Motor neuron (in vitro differentiated cells): ENCODE data around the gene CLDN19. TPM values are rescaled to one million over a fixed set of nuclear protein-coding genes. Genes with fewer than 3 reads are reported as not detected.

ENCODE experiments used
- ATAC-seq, 8 experiments: fragments of 200-7000 bp; cut with Tn5 transposase; replicated peaks in 6 of 8; 2 replicates each; pipeline ENCODE4 v1.8.0; 2021; ENCODE audit warnings: mild to moderate bottlenecking in 8 of 8, moderate library complexity in 8 of 8
- H3K27ac ChIP-seq, 2 donors: fragments of 250-450 bp; sonication (Bioruptor Pico); 2 replicates each; pipeline ENCODE4 v1.9.0; 2021; ENCODE audit warnings: antibody characterized with exemption in 2 of 2, mild to moderate bottlenecking in 2 of 2, moderate library complexity in 1 of 2
- H3K4me1 ChIP-seq, 2 donors: fragments of 250-450 bp; sonication (Bioruptor Pico); replicated peaks in 1 of 2; 2 replicates each; pipeline ENCODE4 v1.6.1; 2021; ENCODE audit warnings: antibody characterized with exemption in 2 of 2, mild to moderate bottlenecking in 2 of 2, moderate library complexity in 1 of 2
- H3K4me3 ChIP-seq, 5 donors: fragments of 250-450 bp; sonication (Bioruptor Pico); 2 replicates each; pipeline ENCODE4 v1.9.0; 2021; ENCODE audit warnings: antibody characterized with exemption in 5 of 5, mild to moderate bottlenecking in 5 of 5, moderate library complexity in 4 of 5
- WGBS, 10 experiments: fragments of 450-650 bp; shearing (Covaris generic); methylation state at CpG; one replicate each; pipeline ENCODE4 v1.0.0; 2022; 5-methylcytosine and 5-hydroxymethylcytosine counted together
- in situ Hi-C, 9 experiments: fragments of 400-800 bp; cut with MboI; loops; one replicate each; pipeline ENCODE4 v1.15.0; 2021; ENCODE audit warnings: low sequenced_read_pairs in 9 of 9, low pct_unique_long_range_greater_than_20kb in 2 of 9; ENCODE audit not compliant: unreplicated experiment in 9 of 9
- total RNA-seq, 8 experiments: library from RNA; unstranded; fragments of 300-600 nt; gene quantifications; 2 replicates each; pipeline versions ENCODE4 v1.2.3 to v1.2.4, GENCODE V29; 2022

The CLDN19 gene
- total RNA-seq, 8 experiments from 2014 or later, result 0.10 to 0.81 (median 0.33) TPM; not detected in 1

DNA sequence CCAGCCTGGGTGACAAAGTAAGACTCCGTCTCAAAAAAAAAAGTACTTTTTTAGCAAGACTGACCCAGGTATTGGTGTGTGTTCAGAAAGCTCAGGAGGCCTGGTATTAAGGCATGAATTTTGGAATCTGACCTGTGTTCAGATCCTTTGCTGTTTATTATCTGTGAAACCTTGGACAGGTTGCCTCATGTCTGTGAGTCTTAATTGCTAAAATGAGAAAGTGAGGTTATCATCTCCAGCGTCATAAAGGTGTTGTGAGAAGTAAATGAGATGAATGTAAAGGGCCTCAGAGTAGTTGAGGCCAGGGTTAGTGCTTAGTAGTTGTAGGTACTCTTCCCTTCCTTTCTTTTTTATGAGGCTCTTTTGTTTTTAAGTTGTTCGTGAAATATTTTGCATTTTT lies 29.8 kb upstream of the CLDN19 start:
- H3K4me1 ChIP-seq, result peaks cover 4 to 7% of the 10 kb centered on the region in 2 donors
- no peak for ATAC-seq
- in situ Hi-C loops, result no loop called here
- 90 to 100% (median 97%) methylated on average over 2 to 3 of the region's 3 CpGs for WGBS, 10 experiments
- no peak overlapping the region for H3K4me3 ChIP-seq
- no peak overlapping the region for H3K27ac ChIP-seq

DNA sequence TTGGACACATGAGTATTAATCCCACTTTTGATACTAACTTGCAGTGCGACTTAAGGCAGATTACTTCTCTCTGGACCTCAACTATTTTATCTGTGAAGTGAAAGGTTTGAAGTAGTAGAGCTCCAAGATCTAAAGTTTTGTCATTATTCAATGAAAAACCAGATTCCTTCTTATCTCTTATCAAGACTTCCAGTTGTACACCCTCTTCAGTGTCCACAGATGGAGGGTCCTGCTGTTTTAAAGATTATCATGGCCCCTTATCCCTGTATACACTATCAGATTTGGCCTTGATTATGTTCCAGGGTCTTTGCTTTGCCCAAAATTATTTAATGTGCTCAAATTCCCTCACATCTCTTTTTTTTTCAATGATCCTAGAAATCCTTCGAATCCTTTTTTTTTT lies 28.1 kb upstream of the CLDN19 start:
- no peak for ATAC-seq
- 58 to 100% (median 73%) methylated on average over 1 to 2 of the region's 2 CpGs for WGBS, 10 experiments
- peaks cover 12 to 17% of the 10 kb centered on the region in 2 donors for H3K4me1 ChIP-seq
- in situ Hi-C loops, result no loop called here
- no peak overlapping the region for H3K27ac ChIP-seq
- peak overlapping the region; percentile 79 to 94 (median 85) for H3K4me3 ChIP-seq

DNA sequence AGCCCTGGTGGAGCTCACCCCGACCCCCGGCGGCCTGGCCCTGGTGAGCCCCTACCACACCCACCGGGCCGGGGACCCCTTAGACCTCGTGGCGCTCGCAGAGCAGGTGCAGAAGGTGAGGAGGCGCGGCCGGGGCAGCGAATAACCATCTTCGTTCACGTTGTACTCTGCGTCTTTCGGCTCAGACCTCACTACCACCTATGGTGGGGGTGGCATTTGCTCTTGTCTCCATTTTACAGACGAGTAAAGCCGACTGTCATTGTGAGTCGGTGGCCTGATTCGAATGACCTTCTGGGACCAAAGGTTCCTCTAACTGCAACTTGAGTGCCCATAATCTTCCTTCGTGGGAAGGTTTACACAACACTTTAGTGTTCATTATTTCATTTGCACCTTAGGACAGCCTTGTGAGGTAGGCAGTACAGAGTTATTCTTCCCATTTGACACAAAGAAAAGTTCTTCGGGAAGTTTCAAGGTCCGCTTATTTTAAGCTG lies 27.5 kb upstream of the CLDN19 start:
- in situ Hi-C loops, result no loop called here
- H3K4me1 ChIP-seq, result peaks cover 12 to 17% of the 10 kb centered on the region in 2 donors
- peak in 7 of 8 experiments; percentile 6 to 50 (median 40) for ATAC-seq
- peak overlapping the region; percentile 79 to 94 (median 85) for H3K4me3 ChIP-seq
- H3K27ac ChIP-seq, result peak overlapping the region; percentile 85 to 89
- WGBS, 10 experiments, result 0 to 21% (median 2%) methylated on average over 1 to 15 of the region's 23 CpGs

DNA sequence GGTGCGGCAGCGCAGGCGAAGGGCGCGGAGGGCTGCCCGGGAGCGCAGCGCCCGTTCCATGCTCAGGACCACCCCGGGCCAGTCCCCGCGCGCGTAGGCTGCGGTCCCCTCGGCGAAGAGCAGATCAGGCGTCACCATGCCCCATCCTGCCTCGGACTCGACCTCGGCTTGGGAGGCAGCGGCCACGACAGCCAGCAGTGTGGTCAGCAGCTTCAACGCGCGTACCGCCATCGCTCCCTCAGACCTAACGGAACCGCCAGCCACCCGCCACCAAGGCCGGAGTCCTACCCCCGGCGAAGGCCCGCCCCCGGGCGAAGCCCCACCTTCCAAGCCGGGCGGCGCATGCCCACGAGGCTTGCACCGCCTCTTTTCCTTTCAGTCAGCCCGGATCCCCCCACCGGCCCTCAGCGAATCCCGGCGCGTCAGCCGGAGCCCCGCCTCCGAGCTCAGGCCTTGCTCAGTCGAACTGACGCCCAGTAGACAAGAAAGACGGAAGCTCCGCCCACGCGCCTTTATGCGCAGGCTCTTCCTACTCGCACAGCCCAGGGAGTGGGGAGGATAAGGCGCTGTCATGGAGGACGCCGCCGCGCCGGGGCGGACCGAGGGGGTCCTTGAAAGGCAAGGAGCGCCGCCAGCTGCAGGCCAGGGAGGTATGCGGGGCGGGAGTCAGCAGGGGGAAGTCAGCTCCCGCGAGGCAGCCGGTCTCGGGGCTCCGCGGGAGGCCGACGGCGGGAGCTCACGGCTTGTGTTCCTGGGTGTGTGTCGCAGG lies 26.9 kb upstream of the CLDN19 start, which contains the start of the genes C1orf50 and P3H1:
Gene C1orf50 (plus strand): TSS at position 509 of the 769 bp plus-strand sequence. CDS start 63 bp downstream, at position 572.
Gene P3H1 (minus strand): TSS at position 288 of the 769 bp plus-strand sequence. CDS start 57 bp downstream, at position 231.
- 0% methylated on average over 1 to 6 of the region's 82 CpGs; no CpG with 5 or more reads in 7 of the 10 experiments for WGBS, 10 experiments
- in situ Hi-C loops, result no loop called here
- Histone ChIP-seq H3K4me1 (peaks cover 12 to 17% of the 10 kb centered on the region in 2 donors), H3K27ac (peak within 1 kb of the TSS; percentile 85 to 89), H3K4me3 (peak within 1 kb of the TSS; percentile 79 to 94 (median 85))
- ATAC-seq, result peak; percentile 81 to 93 (median 92)

DNA sequence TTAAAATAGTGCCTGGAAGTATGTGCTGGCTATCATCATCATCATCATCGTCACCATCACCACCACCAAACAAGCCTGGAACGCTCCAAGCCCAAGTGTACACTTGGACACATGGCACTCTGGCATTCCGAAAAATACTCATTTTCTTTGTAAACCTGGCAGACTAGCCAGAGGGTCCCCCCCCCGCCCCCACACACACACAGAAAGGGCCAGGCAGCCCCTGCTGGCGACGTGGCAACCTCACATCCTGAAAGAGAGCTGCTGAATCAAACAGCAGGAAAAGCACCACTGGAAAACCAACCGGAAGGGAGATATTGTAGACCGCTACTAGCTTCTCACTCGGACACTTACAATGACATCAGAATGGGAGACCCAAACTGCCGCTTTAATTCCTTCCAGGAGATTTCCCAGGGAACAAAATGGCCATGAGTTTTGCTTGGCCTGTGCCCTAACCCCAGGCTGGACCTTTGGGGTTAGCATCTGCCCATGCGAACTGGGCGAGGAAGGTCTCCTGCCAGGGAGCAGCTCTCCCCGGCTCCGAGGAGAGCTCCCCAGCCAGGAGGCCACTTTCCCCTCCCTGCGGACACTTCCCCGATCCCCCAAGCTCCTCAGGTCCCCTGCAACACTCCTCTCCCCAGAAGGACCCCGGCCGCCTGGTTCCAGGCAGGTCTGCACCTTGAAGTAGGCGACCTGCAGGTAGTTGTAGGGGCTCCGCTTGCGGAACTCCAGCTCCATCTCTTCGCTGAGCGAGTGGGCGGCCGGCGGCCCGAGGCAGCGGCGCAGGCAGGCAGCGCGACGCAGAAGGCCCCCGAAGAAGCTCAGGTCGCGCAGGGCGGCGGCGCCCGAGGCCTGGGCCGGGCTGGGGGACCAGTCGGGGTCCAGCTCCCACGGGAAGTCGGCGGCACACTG lies 26.1 kb upstream of the CLDN19 start:
- in situ Hi-C loops, result no loop called here
- 0 to 1% (median 0%) methylated on average over 1 to 27 of the region's 44 CpGs; no CpG with 5 or more reads in 3 of the 10 experiments for WGBS, 10 experiments
- peaks cover 12 to 17% of the 10 kb centered on the region in 2 donors for H3K4me1 ChIP-seq
- H3K4me3 ChIP-seq, result peak overlapping the region; percentile 79 to 94 (median 85)
- ATAC-seq, result peak; percentile 4 to 28 (median 12)
- H3K27ac ChIP-seq, result peak overlapping the region; percentile 74 to 79

DNA sequence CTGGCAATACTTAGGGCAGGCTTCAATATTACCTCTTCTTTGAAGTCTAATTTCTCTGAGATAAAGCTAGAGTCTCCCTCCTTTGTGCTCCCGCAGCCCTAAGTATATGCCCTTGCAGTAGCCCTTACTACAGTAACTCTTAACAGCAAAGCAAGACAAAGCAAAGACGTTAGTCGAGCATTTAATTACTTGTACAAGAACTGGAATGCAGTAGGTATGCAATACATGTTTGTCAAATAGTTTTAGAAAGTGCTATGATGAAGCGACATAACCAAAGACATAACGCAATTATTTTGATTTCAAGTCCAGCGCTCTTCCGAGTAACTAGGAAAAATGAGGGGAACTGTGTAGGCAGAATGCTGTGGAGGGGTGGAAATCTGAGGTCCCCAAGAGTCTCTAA lies 25.2 kb upstream of the CLDN19 start:
- in situ Hi-C loops, result no loop called here
- peak overlapping the region; percentile 74 to 79 for H3K27ac ChIP-seq
- ATAC-seq, result no peak
- peak overlapping the region; percentile 79 to 94 (median 85) for H3K4me3 ChIP-seq
- WGBS, 10 experiments, result 0 to 9% (median 5%) methylated on average over 4 to 7 of the region's 7 CpGs; no CpG with 5 or more reads in 2 of the 10 experiments
- H3K4me1 ChIP-seq, result peaks cover 12 to 17% of the 10 kb centered on the region in 2 donors

DNA sequence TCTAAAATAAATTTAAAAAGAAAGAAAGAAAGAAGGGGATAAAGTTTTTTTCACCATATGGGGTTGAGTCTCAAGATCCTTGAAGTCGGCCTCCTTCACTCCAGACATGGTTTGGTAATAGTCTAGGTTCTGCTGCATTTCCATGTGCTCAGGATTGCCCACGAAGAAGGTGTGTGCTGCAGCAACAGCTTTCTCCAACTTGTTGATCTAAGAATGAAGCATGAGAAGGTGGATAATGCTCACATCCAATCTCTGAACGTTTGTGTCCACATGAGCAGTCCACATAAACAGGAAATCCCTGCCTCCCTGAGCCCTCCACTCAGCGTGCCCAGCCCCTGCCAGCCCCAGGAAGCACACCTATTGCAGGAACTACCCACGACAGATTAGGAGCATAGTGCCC lies 22.2 kb upstream of the CLDN19 start:
- Histone ChIP-seq H3K4me1 (peaks cover 8 to 10% of the 10 kb centered on the region in 2 donors), H3K4me3 (no peak overlapping the region), H3K27ac (no peak overlapping the region)
- in situ Hi-C loops, result no loop called here
- no peak for ATAC-seq
- WGBS, 10 experiments, result 50 to 100% (median 89%) methylated on average over 1 to 5 of the region's 5 CpGs; no CpG with 5 or more reads in 2 of the 10 experiments

DNA sequence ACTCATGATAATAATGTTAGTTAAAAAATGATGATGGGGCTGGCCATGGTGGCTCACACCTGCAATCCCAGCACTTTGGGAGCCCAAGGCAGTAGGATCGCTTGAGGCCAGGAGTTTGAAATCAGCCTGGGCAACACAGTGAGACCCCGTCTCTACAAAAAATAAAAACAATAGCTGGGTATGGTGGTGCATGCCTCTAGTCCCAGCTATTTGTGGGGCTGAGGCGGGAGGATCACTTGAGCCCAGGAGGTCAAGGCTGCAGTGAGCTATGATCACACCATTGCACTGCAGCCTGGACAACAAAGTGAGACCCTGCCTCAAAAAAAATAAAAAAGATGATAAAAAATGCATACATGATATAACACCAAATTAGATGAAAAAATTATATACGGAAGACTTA lies 21.5 kb upstream of the CLDN19 start:
- ATAC-seq, result no peak

DNA sequence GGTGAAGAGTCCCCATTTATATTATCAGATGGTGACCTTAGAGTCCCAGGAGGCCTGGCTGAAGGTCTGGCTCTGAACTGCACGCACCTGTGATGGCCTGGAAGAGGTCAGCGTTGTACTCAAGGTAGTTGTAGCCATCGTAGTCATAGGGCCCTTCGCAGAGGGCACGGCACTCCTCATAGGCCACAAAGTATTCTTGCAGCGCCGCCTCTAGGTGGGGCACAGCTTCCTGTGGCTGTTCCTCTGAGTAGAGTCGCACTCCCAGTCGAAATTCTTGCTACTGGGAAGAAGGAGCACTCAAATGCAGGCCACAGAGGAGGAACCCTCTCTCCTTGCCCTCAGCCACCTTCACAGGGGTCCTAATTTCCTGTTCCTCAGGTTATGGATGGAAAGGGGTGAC lies 19.1 kb upstream of the CLDN19 start:
- H3K4me1 ChIP-seq, result peaks cover 4 to 5% of the 10 kb centered on the region in 2 donors
- in situ Hi-C loops, result no loop called here
- no peak overlapping the region for H3K4me3 ChIP-seq
- 45 to 96% (median 79%) methylated on average over 1 to 9 of the region's 9 CpGs; no CpG with 5 or more reads in 1 of the 10 experiments for WGBS, 10 experiments
- ATAC-seq, result no peak
- no peak overlapping the region for H3K27ac ChIP-seq

More for the DNA sequence above, 21.5 kb upstream of the CLDN19 start:
- no peak overlapping the region for H3K4me3 ChIP-seq
- in situ Hi-C loops, result no loop called here
- WGBS, 10 experiments, result 90 to 100% (median 100%) methylated on average over 1 to 4 of the region's 4 CpGs
- H3K27ac ChIP-seq, result no peak overlapping the region
- H3K4me1 ChIP-seq, result peaks cover 8 to 10% of the 10 kb centered on the region in 2 donors

DNA sequence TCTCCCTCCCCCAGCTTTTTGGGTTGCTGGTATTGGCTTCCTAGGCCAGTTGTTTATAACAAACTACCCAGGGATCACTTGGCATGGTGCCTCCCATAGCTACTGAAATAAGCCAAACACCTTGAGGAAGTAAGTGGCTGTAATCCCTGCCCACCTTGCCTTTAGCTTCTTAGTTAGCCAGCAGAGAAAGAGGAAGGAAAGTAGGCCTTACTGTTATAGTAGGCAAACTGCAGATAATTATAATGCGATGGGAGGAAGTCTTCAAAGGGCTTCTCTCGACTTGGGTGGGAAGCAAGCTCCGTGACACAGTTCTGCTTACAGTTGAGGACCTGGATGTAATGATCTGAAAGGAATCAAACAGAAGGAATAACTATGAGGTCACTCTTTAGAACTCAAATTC lies 18.6 kb upstream of the CLDN19 start:
- Histone ChIP-seq H3K4me3 (no peak overlapping the region), H3K27ac (no peak overlapping the region), H3K4me1 (no peaks in the 10 kb centered on the region)
- WGBS, 10 experiments, result 82 to 100% (median 97%) methylated on average over 1 to 3 of the region's 3 CpGs; no CpG with 5 or more reads in 3 of the 10 experiments
- ATAC-seq, result no peak
- in situ Hi-C loops, result no loop called here

DNA sequence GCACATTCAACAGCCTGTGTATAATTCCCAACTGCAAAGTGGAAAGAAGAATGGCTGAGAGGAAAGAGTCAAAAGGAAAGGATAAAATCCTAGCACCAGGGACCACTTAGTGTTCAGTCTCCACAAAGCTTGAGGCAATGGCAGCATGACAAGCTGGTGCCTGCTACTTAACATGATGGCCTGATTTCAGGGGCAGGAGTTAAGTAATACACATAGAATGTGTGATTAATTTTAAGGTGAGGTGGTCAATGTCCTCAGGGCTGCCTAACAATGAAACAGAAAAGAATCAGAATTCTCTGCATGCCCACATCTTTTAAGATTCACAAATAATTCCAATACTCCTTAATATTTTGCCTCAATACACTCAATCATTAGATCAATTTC lies 17.8 kb upstream of the CLDN19 start:
- Histone ChIP-seq H3K27ac (no peak overlapping the region), H3K4me1 (no peaks in the 10 kb centered on the region), H3K4me3 (no peak overlapping the region)
- in situ Hi-C loops, result no loop called here
- no peak for ATAC-seq

DNA sequence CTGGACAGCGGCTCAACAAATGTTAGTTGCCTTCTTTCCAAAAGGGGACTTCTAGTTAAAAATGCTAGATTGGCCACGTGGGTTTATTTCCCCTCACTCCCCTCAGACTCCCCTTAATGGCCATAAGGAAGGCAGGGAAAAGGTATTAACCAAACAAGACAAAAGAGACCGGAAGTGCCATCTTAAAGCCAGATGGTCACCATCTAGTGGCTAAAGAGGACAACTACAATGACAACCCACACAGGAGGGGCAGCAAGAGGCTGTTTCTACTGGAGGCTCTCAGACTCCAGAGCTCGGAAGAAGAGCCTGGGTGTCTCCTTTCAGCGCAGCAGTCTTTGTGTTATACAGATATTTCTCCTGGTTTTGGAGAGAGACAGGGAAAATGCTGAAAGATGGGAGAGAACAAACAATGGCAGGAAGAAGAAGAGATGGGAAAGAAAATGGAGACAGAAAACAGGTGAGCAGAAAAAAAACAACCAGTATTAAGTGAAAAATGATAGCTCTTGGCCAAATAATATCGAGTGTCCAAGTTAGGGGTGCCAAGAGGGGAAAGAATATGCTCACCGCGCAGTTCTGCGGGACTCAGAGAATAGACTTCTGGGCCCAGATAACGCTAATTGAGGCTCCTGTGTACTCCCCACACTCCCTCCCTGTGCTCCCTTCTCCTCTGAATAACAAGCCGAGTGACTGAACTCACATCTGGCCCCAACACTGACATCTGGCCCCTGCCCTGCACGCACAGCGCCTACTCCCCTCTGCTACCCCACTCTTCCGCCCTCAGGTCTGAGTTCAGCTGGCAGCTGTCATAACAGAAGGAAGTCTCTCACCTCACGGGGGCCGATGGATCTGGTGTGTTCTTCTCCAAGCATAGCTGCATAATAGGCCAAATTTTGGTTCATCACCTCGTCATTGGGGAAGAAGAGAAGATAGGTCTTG lies 17.2 kb upstream of the CLDN19 start:
- in situ Hi-C loops, result no loop called here
- Histone ChIP-seq H3K4me1 (no peaks in the 10 kb centered on the region), H3K4me3 (no peak overlapping the region), H3K27ac (no peak overlapping the region)
- peak; percentile 56 to 87 (median 78) for ATAC-seq
- 63 to 86% (median 74%) methylated on average over 5 to 17 of the region's 17 CpGs for WGBS, 10 experiments
